Gastroesophageal sphincter (tissue), 4 donors: Measurements from ENCODE around the gene PLAC8. TPM values are rescaled to one million over a fixed set of nuclear protein-coding genes. Genes with fewer than 3 reads are reported as not detected.
"Not testable (repeated sequence)": the region's sequence is repeated elsewhere in the genome, so short reads cannot be mapped to it uniquely, and the experiment has no call there.

Experiments used
- ATAC-seq: fragments of 150-250 bp; one replicate; pipeline ENCODE4 v1.9.1; 2016; ENCODE audit warnings: mild to moderate bottlenecking, moderate library complexity
- H3K27ac ChIP-seq, 4 donors: fragments of 200-600 bp; sonication (generic) in 3 of 4; 1 replicate in 3 of 4; 2 replicates in 1 of 4; pipeline ENCODE4 v1.5.1; 2016 to 2019
- H3K27me3 ChIP-seq: fragments of 200-600 bp; sonication (generic); one replicate; pipeline ENCODE4 v1.5.1; 2019
- H3K36me3 ChIP-seq, 2 donors: fragments of 200-600 bp; sonication (generic); one replicate each; pipeline ENCODE4 v1.5.1; 2019; ENCODE audit warnings: control low read depth in 1 of 2
- H3K4me1 ChIP-seq, 3 donors: fragments of 200-600 bp; sonication (generic); 1 replicate in 2 of 3; 2 replicates in 1 of 3; pipeline ENCODE4 v1.5.1; 2016 to 2019; ENCODE audit warnings: control low read depth in 2 of 3
- H3K4me3 ChIP-seq, 2 donors: fragments of 200-600 bp; sonication (generic); one replicate each; pipeline ENCODE4 v1.5.1; 2019; ENCODE audit warnings: mild to moderate bottlenecking in 1 of 2, moderate library complexity in 1 of 2
- H3K9me3 ChIP-seq, 3 donors: fragments of 200-600 bp; sonication (generic); one replicate each; pipeline ENCODE4 v1.5.1; 2017 to 2019; ENCODE audit warnings: control low read depth in 2 of 3
- CTCF ChIP-seq, 4 experiments: fragments of 200-600 bp in 2 of 4; fragments of 450-650 bp in 2 of 4; sonication (generic) in 1 of 4; IDR thresholded peaks; one replicate each; pipeline ENCODE4 v1.5.1; 2017 to 2019; ENCODE audit warnings: antibody characterized with exemption in 4 of 4, mild to moderate bottlenecking in 2 of 4, moderate library complexity in 2 of 4
- EP300 ChIP-seq: sonication (generic); formaldehyde crosslinking; IDR thresholded peaks from one replicate; pipeline ENCODE4 v1.6.1; 2017; ENCODE audit warnings: antibody characterized with exemption, mild to moderate bottlenecking
- POLR2A ChIP-seq, 2 donors: fragments of 450-650 bp; IDR thresholded peaks; one replicate each; pipeline ENCODE4 v1.6.1; 2017; ENCODE audit warnings: antibody characterized with exemption in 2 of 2, mild to moderate bottlenecking in 2 of 2, moderate library complexity in 1 of 2
- POLR2AphosphoS5 ChIP-seq: sonication (generic); formaldehyde crosslinking; IDR thresholded peaks from one replicate; pipeline ENCODE4 v1.6.1; 2017; ENCODE audit warnings: antibody characterized with exemption
- WGBS, 2 donors: methylation state at CpG; one replicate each; pipeline ENCODE4 v1.1.5; 2018; ENCODE audit warnings: low coverage in 1 of 2; 5-methylcytosine and 5-hydroxymethylcytosine counted together
- total RNA-seq, 4 donors: library from RNA; depleted of rRNA; stranded (reverse); fragments of >200 nt; gene quantifications; one replicate each; pipeline ENCODE4 v1.1.0, GENCODE V29; 2016

The PLAC8 gene
- total RNA-seq, 4 donors from 2014 or later = 2.0 to 32.0 (median 2.6) TPM; not detected in 1

- no peaks in the 10 kb centered on the region for H3K4me1 ChIP-seq
- no peak for TF ChIP-seq POLR2AphosphoS5
- TF ChIP-seq CTCF (IDR thresholded peaks at IDR 0.05) = no peak
- no peak for TF ChIP-seq POLR2A (IDR thresholded peaks at IDR 0.05)
- TF ChIP-seq EP300 = no peak
- WGBS, 2 donors = 56 to 62% methylated on average over 8 of the region's 8 CpGs
- H3K9me3 ChIP-seq = no peaks in the 10 kb centered on the region
- H3K27ac ChIP-seq = no peak overlapping the region
- H3K27me3 ChIP-seq = no peaks in the 10 kb centered on the region
- no peak for ATAC-seq
- H3K4me3 ChIP-seq = no peak overlapping the region
- H3K36me3 ChIP-seq = no peaks in the 10 kb centered on the region
Measured at GRCh38 chr4:83150653-83151330, 36.3 kb upstream of the PLAC8 start.

- TF ChIP-seq POLR2AphosphoS5 (no peak), CTCF (IDR thresholded peaks at IDR 0.05) (no peak), EP300 (no peak), POLR2A (IDR thresholded peaks at IDR 0.05) (no peak)
- no peak for ATAC-seq
- H3K27ac ChIP-seq = no peak overlapping the region
Measured at GRCh38 chr4:83149865-83150652, 35.5 kb upstream of the PLAC8 start.

GRCh38 chr4:83146841-83147240 lies 32.3 kb upstream of the PLAC8 start:
- Histone ChIP-seq H3K9me3 (no peaks in the 10 kb centered on the region), H3K36me3 (no peaks in the 10 kb centered on the region)
- WGBS, 2 donors = 83 to 89% methylated on average over 1 to 2 of the region's 2 CpGs

More at GRCh38 chr4:83149865-83150652, 35.5 kb upstream of the PLAC8 start:
- Histone ChIP-seq H3K27me3 (no peaks in the 10 kb centered on the region), H3K4me3 (no peak overlapping the region), H3K4me1 (no peaks in the 10 kb centered on the region), H3K9me3 (no peaks in the 10 kb centered on the region), H3K36me3 (no peaks in the 10 kb centered on the region)
- 54 to 62% methylated on average over 9 to 10 of the region's 11 CpGs for WGBS, 2 donors

GRCh38 chr4:83145776-83146175 lies 31.2 kb upstream of the PLAC8 start:
- H3K27ac ChIP-seq, H3K4me1 ChIP-seq, H3K9me3 ChIP-seq, H3K27me3 ChIP-seq, H3K36me3 ChIP-seq, ATAC-seq, H3K4me3 ChIP-seq: not testable (repeated sequence)
- 77 to 88% methylated on average over 4 to 5 of the region's 5 CpGs for WGBS, 2 donors

More at GRCh38 chr4:83146841-83147240, 32.3 kb upstream of the PLAC8 start:
- Histone ChIP-seq H3K4me3 (no peak overlapping the region), H3K27me3 (no peaks in the 10 kb centered on the region), H3K27ac (no peak overlapping the region), H3K4me1 (no peaks in the 10 kb centered on the region)
- no peak for ATAC-seq
- TF ChIP-seq EP300 (no peak), CTCF (IDR thresholded peaks at IDR 0.05) (no peak), POLR2A (IDR thresholded peaks at IDR 0.05) (no peak), POLR2AphosphoS5 (no peak)

- Histone ChIP-seq H3K9me3 (peaks cover 0 to 7% (median 0%) of the 10 kb centered on the region in 3 donors), H3K4me3 (no peak overlapping the region), H3K36me3 (no peaks in the 10 kb centered on the region), H3K4me1 (no peaks in the 10 kb centered on the region), H3K27me3 (no peaks in the 10 kb centered on the region), H3K27ac (no peak overlapping the region)
- 76 to 87% methylated on average over 3 of the region's 3 CpGs for WGBS, 2 donors
- ATAC-seq = no peak
- no peak for TF ChIP-seq POLR2A (IDR thresholded peaks at IDR 0.05)
- no peak for TF ChIP-seq POLR2AphosphoS5
- TF ChIP-seq EP300 = no peak
- no peak for TF ChIP-seq CTCF (IDR thresholded peaks at IDR 0.05)
Measured at GRCh38 chr4:83139514-83140156, 25.1 kb upstream of the PLAC8 start.
